Activated CD4-positive, CD25-positive, alpha-beta regulatory T cell treated with anti-CD3 and anti-CD28 coated beads, Interleukin-2, amount 50 U/mL, for 16 hours (primary cell): ENCODE measurements around the gene CELSR3.
A peak's percentile ranks its signal among the peaks of the same experiment; 100 is the strongest.

Experiments
- DNase-seq: peaks from one replicate; pipeline ENCODE4 v3.0.0-alpha.2; 2020; ENCODE audit warnings: low read depth, low spot score

The CELSR3 gene

GRCh38 chr3:48687220-48687678 is 24.6 kb upstream of the CELSR3 start:
- DNase-seq: no peak

DNA sequence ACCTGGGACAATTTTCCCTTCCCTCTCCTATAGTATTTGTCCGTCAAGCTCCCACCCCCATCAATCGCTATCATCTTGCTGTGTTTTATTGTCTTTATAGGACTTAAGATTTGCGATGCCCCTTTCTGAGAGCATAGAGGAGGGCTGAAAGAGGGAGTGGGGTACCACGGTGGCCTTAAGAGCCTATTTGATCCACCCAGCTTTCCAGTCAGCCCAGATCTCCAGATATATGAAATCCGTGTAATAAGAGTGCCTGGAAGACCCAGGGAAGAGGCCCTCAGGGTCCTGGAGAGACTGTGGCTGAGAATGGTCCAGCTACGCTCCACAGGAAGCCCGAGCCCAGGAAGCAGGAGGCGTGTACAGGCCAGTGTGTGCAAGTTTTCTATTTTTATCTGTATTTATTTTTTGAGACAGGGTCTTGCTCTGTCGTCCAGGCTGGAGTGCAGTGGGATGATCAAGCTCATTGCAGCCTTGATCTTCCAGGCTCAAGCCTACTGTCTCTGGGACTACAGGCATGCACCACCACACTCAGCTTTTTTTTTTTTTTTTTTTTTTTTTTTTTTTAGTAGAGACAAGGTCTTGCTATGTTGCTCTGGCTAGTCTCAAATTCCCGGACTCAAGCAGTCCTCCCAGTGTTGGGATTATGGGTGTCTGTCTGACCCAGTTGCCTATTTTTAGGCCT is 24.0 kb upstream of the CELSR3 start:
- no peak for DNase-seq

DNA sequence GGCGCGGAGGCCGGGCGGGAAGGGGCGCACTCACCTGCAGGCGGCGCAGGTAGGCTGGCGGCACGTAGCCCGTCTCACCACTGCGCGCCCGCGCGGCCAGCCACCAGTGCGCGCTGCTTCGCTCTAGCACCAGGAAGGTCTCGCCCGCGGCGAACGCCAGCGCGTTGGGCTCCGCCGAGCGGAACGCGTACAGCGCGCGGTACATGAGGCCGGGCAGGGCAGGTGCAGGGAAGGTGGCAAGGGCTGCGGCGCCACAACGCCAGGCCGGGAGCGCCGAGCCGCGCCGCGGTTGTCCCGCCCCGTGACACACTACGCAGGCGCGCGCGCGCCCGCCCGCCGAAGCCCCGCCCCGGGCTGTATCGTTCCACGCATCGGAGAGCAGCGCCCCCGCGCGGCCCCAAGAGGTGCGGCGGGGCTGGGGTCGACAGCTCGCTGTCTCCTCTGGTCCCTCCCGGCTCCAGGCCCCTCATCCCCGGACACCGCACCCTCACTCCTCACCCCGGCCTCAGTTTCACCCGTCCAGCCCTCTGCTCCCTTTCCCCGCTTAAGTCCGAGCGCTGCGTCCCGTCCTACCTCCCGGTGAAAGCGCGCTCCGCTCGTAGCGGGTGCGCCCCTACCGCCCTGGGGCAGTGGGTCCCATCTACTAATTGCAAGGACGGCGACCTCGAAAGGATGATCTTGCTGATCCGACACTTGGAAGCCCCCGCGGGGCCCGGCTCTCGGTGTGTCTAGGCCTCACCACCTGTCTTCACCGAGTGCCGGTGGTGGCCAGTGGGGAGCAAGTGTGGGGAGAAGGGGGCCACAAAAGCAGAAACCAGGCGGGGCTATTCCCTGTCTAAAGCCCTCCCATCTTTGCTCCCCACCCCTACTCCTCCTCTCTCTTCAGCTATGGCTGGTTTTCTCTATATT is 23.2 kb upstream of the CELSR3 start, which contains the start of gene NCKIPSD:
TSS of gene NCKIPSD (minus strand) at position 313 of the 909 bp plus-strand sequence. CDS start at position 205, 108 bp downstream.
- DNase-seq: peak; percentile 87

DNA sequence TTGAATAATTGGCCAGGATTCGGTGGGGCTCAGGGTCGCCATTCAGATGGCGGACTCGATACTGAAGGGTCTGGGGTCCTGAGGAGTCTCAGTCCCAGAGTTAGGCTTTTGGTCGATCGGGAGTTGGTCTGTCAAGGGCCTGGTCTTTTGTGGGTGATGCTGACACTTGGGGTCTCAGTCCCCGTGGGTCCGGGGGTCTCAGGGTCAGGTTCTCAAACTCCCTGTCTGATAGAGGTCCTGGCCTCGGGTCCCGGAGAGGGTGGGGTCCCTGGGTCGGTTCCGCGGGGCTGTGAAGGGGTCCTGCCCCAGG is 22.6 kb upstream of the CELSR3 start:
- DNase-seq: no peak

- no peak for DNase-seq
Measured at GRCh38 chr3:48684480-48685143, 21.9 kb upstream of the CELSR3 start.

DNA sequence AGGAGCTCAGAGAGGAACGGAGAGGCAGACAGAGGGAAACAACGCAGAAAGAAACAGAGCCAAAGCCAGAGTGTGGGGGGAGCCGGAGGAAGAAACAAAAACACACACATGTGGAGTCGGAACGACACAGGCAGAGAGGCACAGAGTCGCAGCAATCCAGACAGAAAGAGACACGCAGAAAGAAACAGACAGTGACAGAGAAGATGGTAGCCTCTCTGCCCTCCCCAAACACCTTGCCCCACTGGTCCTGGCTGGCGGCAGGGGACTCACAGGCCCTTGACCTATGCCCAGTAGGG is 21.3 kb upstream of the CELSR3 start:
- DNase-seq: no peak

GRCh38 chr3:48682786-48683185 is 20.1 kb upstream of the CELSR3 start:
- DNase-seq: no peak

DNA sequence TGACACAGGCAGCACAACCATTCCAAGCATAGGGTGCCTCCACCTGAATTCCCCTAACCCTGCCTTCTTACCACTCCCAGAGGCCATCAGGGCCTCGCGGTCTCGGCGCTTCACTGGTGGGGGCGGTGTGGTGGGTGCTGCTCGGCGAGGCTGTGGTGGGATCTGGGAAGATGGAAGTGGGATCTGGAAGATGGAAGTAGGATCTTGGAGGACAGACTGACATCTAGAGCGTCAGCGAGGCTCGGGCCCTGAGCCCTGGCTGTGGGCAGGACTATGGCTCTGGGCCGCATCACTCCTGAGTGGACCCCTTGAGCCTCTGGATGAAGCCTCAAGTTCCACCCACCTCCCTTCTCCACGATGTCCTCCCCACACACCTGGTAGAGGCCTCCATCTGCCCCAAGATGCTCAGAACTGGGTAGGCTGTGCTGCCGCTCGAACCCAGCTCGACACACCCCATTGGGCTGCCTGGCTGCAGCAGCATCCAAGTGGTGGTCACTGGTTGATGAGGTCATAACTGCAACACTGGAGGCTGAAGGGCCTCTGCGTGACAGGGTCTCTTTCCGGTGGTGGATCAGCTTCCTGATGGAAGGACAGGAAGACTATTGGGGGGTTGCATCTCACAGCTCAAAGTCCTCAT is 19.4 kb upstream of the CELSR3 start:
- DNase-seq: no peak

DNA sequence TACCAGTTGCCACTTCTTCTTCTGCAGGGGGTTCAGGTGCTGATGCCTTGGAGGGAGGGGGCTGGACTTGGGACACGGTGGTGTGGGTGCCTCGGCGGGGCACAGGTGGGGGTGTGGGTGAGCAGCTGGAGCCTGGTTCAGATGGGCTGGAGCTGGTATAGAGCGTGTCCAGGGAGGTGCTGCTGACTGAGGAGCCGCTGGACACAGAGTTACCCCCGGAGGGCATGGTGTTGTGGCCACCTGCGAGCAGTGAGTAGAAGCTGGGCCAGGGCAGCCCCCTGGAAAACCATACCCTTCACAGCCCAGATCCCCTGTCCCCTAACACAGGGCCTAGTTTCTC is 18.8 kb upstream of the CELSR3 start:
- no peak for DNase-seq

DNA sequence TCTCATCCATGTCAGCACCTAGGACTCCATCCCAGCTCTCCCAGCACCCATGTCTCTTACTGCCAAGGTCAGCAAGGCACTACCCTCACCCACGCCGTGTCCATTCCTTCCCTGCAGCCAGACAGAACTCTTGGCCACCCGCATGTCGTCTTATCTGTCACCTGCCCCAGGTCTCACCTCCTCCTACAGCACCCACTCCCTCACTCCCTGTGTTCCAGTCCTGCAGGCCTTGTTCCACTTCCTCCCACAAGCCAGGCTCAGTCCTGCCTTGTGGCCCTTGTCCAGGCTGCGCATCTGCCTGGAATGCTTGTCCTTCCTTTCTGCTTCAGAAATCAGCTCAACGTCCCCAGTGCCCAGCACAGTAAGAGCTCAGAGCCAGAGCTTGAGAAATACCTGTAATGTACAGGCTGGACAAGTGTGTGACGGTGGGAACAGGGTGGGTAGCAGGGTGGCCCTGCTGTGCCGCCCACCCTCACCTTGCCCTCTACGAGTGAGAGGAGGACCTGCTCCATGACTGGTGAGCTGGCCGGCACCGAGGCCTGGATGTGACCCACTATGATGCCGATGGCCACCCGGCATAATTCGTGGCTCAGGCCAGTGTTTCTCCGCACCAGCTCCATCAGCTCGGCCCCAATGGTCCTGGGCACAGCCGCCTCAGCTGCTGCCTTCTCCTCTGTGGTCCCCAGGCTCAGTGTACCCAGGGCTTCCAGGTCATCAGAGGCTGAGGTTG is 18.3 kb upstream of the CELSR3 start:
- DNase-seq: no peak

GRCh38 chr3:48679411-48680391 is 17.0 kb upstream of the CELSR3 start:
- DNase-seq: no peak

GRCh38 chr3:48678566-48679380 is 16.1 kb upstream of the CELSR3 start:
- no peak for DNase-seq

DNA sequence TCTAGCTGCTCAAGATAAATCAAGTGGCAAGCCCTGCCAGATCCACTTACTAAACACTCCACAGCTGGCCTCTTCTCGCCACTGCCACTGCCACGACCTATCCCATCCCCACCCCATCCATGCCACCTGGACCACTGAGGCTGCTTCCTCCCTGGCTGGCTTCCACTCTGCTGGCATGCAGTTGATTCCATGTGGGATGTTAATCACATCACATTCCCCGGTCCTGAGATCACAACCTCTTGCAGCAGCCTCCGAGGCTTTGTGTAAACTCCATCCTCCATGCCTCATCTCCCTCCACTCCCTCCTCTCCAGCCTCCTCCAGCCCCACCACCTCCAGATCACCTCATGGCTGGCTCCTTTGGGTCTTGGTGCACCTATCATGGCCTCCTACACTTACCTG is 15.4 kb upstream of the CELSR3 start:
- no peak for DNase-seq

GRCh38 chr3:48674505-48674904 is 11.8 kb upstream of the CELSR3 start:
- DNase-seq: no peak

DNA sequence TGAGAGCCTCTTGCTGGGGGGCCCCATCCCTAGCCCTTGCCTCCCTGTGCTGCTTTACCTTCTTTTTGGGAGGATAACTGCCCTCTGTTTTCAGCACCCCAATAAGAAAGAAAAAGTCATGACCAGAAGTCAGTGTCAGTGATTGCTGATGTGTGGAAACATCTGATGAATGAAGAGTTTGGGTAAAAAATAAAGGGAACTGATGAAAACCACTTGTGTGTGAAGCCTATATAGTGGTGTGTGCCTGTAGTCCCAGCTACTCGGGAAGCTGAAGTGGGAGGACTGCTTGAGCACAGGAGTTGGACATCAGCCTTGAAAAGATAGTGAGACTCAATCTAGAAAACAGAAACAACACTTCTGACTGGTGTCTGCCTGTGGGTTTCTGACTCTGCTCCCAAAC is 9.8 kb upstream of the CELSR3 start:
- no peak for DNase-seq

- DNase-seq: no peak
Measured at GRCh38 chr3:48664929-48665328, 2.2 kb upstream of the CELSR3 start.

- no peak for DNase-seq
Measured at GRCh38 chr3:48664313-48664644, 1.6 kb upstream of the CELSR3 start.

- DNase-seq: peak; percentile 78
Measured at GRCh38 chr3:48663489-48664312, 1.0 kb upstream of the CELSR3 start.
